HL-60 (cell line): ENCODE results near the gene DNAAF1.

Experiments
- TF ChIP-seq, protein P1 (sequence below): IDR thresholded peaks from one replicate; pipeline ENCODE4 v1.5.1; 2011; ENCODE audit warnings: low read length, control low read depth, inconsistent platforms; ENCODE audit not compliant: insufficient read depth
- TF ChIP-seq, protein P2 (sequence below): IDR thresholded peaks from 2 replicates; pipeline ENCODE4 v1.6.1; 2012; ENCODE audit warnings: low read depth; ENCODE audit not compliant: insufficient replicate concordance

DNA sequence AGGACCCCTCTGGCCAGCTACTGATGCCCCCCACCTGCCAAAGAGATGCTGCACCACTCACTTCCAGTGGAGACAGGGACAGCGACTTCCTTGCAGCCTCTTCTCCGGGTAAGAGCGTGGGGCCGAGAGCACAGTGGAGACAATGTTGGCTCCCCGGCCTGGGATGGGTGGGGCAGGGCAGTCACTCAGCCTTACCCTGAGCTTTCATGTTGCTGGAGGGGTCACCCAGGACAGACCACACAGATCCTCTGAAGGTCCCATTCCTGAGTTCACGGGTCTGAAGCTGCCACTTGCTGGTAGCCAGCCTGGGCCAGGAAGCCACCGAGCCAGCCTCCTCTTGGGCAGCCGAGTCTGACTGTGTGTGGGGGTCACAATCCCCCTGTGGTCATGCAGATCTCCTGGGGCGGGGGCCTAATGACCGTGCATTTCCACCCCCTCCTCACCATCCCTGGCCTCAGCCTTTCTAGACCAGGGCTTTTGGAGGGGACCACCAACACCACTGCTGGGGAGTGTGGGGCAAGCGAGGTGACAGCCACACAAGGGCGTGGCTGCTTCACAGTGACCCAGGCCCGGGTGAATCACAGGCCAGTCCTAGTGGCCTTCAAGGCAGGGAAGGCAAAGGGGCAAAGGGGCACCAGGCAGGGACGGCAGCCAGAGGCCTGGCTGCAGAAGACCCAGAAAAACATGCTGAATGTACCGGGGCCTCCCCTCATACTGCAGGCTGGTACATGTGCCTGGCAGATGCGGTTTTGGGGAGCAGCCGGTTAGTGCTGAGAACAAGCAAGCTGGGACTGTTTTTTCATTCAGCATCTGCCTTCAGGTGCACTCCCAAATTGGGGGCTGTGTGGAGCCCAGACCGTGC is 31.3 kb downstream of the DNAAF1 start:
- TF ChIP-seq, protein P1, sequence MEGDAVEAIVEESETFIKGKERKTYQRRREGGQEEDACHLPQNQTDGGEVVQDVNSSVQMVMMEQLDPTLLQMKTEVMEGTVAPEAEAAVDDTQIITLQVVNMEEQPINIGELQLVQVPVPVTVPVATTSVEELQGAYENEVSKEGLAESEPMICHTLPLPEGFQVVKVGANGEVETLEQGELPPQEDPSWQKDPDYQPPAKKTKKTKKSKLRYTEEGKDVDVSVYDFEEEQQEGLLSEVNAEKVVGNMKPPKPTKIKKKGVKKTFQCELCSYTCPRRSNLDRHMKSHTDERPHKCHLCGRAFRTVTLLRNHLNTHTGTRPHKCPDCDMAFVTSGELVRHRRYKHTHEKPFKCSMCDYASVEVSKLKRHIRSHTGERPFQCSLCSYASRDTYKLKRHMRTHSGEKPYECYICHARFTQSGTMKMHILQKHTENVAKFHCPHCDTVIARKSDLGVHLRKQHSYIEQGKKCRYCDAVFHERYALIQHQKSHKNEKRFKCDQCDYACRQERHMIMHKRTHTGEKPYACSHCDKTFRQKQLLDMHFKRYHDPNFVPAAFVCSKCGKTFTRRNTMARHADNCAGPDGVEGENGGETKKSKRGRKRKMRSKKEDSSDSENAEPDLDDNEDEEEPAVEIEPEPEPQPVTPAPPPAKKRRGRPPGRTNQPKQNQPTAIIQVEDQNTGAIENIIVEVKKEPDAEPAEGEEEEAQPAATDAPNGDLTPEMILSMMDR: no peak
- TF ChIP-seq, protein P2, sequence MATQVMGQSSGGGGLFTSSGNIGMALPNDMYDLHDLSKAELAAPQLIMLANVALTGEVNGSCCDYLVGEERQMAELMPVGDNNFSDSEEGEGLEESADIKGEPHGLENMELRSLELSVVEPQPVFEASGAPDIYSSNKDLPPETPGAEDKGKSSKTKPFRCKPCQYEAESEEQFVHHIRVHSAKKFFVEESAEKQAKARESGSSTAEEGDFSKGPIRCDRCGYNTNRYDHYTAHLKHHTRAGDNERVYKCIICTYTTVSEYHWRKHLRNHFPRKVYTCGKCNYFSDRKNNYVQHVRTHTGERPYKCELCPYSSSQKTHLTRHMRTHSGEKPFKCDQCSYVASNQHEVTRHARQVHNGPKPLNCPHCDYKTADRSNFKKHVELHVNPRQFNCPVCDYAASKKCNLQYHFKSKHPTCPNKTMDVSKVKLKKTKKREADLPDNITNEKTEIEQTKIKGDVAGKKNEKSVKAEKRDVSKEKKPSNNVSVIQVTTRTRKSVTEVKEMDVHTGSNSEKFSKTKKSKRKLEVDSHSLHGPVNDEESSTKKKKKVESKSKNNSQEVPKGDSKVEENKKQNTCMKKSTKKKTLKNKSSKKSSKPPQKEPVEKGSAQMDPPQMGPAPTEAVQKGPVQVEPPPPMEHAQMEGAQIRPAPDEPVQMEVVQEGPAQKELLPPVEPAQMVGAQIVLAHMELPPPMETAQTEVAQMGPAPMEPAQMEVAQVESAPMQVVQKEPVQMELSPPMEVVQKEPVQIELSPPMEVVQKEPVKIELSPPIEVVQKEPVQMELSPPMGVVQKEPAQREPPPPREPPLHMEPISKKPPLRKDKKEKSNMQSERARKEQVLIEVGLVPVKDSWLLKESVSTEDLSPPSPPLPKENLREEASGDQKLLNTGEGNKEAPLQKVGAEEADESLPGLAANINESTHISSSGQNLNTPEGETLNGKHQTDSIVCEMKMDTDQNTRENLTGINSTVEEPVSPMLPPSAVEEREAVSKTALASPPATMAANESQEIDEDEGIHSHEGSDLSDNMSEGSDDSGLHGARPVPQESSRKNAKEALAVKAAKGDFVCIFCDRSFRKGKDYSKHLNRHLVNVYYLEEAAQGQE: no peak
